DND-41 (cell line): Measurements from ENCODE around the gene IQCH.

Experiments
- CTCF ChIP-seq: IDR thresholded peaks from 2 replicates; pipeline ENCODE4 v1.5.1; 2012; ENCODE audit warnings: borderline replicate concordance, low read length, moderate library complexity, mild to moderate bottlenecking; ENCODE audit not compliant: poor library complexity, severe bottlenecking; ENCODE audit errors: extremely low read depth
- EZH2 ChIP-seq: IDR thresholded peaks from 3 replicates; pipeline ENCODE4 v1.6.1; 2012; ENCODE audit warnings: borderline replicate concordance, low read depth, mild to moderate bottlenecking, moderate library complexity, low read length, inconsistent platforms; ENCODE audit not compliant: severe bottlenecking

GRCh38 chr15:67551207-67551743 is 296.7 kb downstream of the IQCH start:
- TF ChIP-seq CTCF (no peak), EZH2 (no peak)
